HepG2 (cell line): ENCODE data around the gene ELF1. TPM values are rescaled to one million over a fixed set of nuclear protein-coding genes. Genes with fewer than 3 reads are reported as not detected.

ENCODE experiments used
- CEBPB ChIP-seq: IDR thresholded peaks from 2 replicates; pipeline ENCODE4 v1.6.1; 2011; ENCODE audit warnings: low read depth, low read length, improper control_type of control experiment, borderline replicate concordance
- DPF2 ChIP-seq: sonication (generic); formaldehyde crosslinking; IDR thresholded peaks from 2 replicates; pipeline ENCODE4 v1.4.0; 2020; ENCODE audit warnings: mild to moderate bottlenecking, low read depth, missing genetic modification reagents, borderline replicate concordance
- FOSL2 ChIP-seq: sonication (generic); formaldehyde crosslinking; IDR thresholded peaks from 2 replicates; pipeline ENCODE4 v1.4.0; 2020; ENCODE audit warnings: missing genetic modification reagents
- FOXK1 ChIP-seq: sonication (generic); formaldehyde crosslinking; IDR thresholded peaks from 2 replicates; pipeline ENCODE4 v1.4.0; 2020; ENCODE audit warnings: low read depth, missing genetic modification reagents, borderline replicate concordance
- HMGA1 ChIP-seq: sonication (generic); formaldehyde crosslinking; conservative IDR thresholded peaks from 2 replicates; pipeline ENCODE4 v1.4.0; 2020; ENCODE audit warnings: missing genetic modification reagents
- HOXA5 ChIP-seq: sonication (generic); formaldehyde crosslinking; IDR thresholded peaks from 2 replicates; pipeline ENCODE4 v1.4.0; 2020; ENCODE audit warnings: missing genetic modification reagents
- PRPF4 ChIP-seq: fragments of 200-400 bp; formaldehyde crosslinking; IDR thresholded peaks from 2 replicates; pipeline ENCODE4 v1.6.1; 2016; ENCODE audit warnings: low read length, low read depth; ENCODE audit not compliant: poor library complexity, severe bottlenecking
- SAP130 ChIP-seq: IDR thresholded peaks from 2 replicates; pipeline ENCODE4 v1.6.1; 2016; ENCODE audit warnings: low read depth
- SRSF1 ChIP-seq: fragments of 200-400 bp; formaldehyde crosslinking; optimal IDR thresholded peaks from 2 replicates; pipeline ENCODE3; 2017; ENCODE audit warnings: mild to moderate bottlenecking, low read depth, low read length, moderate library complexity
- SRSF4 ChIP-seq: fragments of 200-400 bp; formaldehyde crosslinking; IDR thresholded peaks from one replicate; pipeline ENCODE4 v1.6.1; 2018; ENCODE audit warnings: mild to moderate bottlenecking, low read depth, low read length, moderate library complexity; ENCODE audit not compliant: poor library complexity, severe bottlenecking
- ZNF264 ChIP-seq: sonication (generic); formaldehyde crosslinking; IDR thresholded peaks from 2 replicates; pipeline ENCODE4 v1.4.0; 2020; ENCODE audit warnings: missing genetic modification reagents
- ZNF558 ChIP-seq: sonication (generic); formaldehyde crosslinking; IDR thresholded peaks from 2 replicates; pipeline ENCODE4 v1.9.0; 2022; ENCODE audit warnings: mild to moderate bottlenecking, missing genetic modification reagents, borderline replicate concordance
- ZNF616 ChIP-seq: sonication (generic); formaldehyde crosslinking; IDR thresholded peaks from 2 replicates; pipeline ENCODE4 v1.5.0; 2020; ENCODE audit warnings: low read depth, mild to moderate bottlenecking, missing genetic modification reagents
- ZNF776 ChIP-seq: sonication (generic); formaldehyde crosslinking; IDR thresholded peaks from 2 replicates; pipeline ENCODE4 v1.4.0; 2020; ENCODE audit warnings: mild to moderate bottlenecking, missing genetic modification reagents
- ZNF841 ChIP-seq: sonication (generic); formaldehyde crosslinking; IDR thresholded peaks from 2 replicates; pipeline ENCODE4 v1.8.1; 2023; ENCODE audit warnings: missing genetic modification reagents, borderline replicate concordance
- ZZZ3 ChIP-seq: sonication (generic); formaldehyde crosslinking; IDR thresholded peaks from 2 replicates; pipeline ENCODE4 v1.4.0; 2020; ENCODE audit warnings: missing genetic modification reagents, mild to moderate bottlenecking, borderline replicate concordance
- polyA plus RNA-seq, 8 experiments: library from polyadenylated mRNA; depleted of rRNA in 3 of 8; stranded (reverse) in 7 of 8; unstranded in 1 of 8; fragments of >200 nt; fragmentation: Illumina TruSeq in 4 of 8; extraction: Trizol in 4 of 8; gene quantifications; 2 replicates each; pipeline versions ENCODE4 v1.2.1 to v1.2.3, GENCODE V29; 2011 to 2016; ENCODE audit warnings: low read depth in 4 of 8, missing spikeins in 1 of 8, mixed read lengths in 1 of 8; ENCODE audit not compliant: insufficient read depth in 1 of 8
- total RNA-seq, 5 experiments: library from RNA; depleted of rRNA; stranded (reverse); fragments of >200 nt; fragmentation: Illumina TruSeq; extraction: Trizol; gene quantifications; 2 replicates each; pipeline ENCODE4 v1.2.3, GENCODE V29; 2016; ENCODE audit warnings: low read depth in 1 of 5
- TF ChIP-seq, protein P1 (sequence below): sonication (generic); formaldehyde crosslinking; IDR thresholded peaks from 2 replicates; pipeline ENCODE4 v1.4.0; 2020; ENCODE audit warnings: missing genetic modification reagents, mild to moderate bottlenecking, borderline replicate concordance
- TF ChIP-seq, protein P2 (sequence below): sonication (generic); formaldehyde crosslinking; IDR thresholded peaks from 2 replicates; pipeline ENCODE4 v1.4.0; 2020; ENCODE audit warnings: missing genetic modification reagents

ELF1 gene
- total and polyA plus RNA-seq, 2 of the 13 experiments (the other 11 are each of a cell fraction or from before 2014, with no cell fraction given), result 24.6 to 71.5 TPM

DNA sequence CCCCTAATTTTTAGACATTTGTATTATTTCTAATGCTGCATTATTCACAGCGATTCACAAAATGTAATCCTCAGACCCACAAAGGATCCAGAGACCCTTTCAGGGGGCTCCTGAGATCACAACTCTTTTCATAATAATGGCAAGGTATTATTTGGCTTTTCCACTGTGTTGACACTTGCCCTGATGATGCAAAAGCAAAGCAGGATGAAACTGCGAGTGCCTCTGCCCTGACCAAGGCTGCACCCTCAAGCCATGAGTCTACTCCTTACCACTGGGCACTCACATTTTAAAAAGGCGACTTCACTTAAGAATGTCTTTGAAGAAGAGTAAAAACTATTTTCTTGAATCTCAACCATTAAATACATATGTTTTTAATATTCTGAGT lies 11.4 kb downstream of the ELF1 start (continued):
- TF ChIP-seq, protein P1, sequence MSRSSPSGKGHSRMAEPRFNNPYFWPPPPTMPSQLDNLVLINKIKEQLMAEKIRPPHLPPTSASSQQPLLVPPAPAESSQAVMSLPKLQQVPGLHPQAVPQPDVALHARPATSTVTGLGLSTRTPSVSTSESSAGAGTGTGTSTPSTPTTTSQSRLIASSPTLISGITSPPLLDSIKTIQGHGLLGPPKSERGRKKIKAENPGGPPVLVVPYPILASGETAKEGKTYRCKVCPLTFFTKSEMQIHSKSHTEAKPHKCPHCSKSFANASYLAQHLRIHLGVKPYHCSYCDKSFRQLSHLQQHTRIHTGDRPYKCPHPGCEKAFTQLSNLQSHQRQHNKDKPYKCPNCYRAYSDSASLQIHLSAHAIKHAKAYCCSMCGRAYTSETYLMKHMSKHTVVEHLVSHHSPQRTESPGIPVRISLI (CRISPR knock-in tag), result no peak
- no peak for TF ChIP-seq ZNF841
- peak; percentile 84 for TF ChIP-seq FOSL2 (CRISPR knock-in tag)
- TF ChIP-seq ZNF264 (CRISPR knock-in tag), result peak; percentile 33; the same call in 1 of the 2 replicates
- no peak for TF ChIP-seq SRSF1
- no peak for TF ChIP-seq ZNF558 (CRISPR knock-in tag)
- no peak for TF ChIP-seq HMGA1 (CRISPR knock-in tag)
- TF ChIP-seq, protein P2, sequence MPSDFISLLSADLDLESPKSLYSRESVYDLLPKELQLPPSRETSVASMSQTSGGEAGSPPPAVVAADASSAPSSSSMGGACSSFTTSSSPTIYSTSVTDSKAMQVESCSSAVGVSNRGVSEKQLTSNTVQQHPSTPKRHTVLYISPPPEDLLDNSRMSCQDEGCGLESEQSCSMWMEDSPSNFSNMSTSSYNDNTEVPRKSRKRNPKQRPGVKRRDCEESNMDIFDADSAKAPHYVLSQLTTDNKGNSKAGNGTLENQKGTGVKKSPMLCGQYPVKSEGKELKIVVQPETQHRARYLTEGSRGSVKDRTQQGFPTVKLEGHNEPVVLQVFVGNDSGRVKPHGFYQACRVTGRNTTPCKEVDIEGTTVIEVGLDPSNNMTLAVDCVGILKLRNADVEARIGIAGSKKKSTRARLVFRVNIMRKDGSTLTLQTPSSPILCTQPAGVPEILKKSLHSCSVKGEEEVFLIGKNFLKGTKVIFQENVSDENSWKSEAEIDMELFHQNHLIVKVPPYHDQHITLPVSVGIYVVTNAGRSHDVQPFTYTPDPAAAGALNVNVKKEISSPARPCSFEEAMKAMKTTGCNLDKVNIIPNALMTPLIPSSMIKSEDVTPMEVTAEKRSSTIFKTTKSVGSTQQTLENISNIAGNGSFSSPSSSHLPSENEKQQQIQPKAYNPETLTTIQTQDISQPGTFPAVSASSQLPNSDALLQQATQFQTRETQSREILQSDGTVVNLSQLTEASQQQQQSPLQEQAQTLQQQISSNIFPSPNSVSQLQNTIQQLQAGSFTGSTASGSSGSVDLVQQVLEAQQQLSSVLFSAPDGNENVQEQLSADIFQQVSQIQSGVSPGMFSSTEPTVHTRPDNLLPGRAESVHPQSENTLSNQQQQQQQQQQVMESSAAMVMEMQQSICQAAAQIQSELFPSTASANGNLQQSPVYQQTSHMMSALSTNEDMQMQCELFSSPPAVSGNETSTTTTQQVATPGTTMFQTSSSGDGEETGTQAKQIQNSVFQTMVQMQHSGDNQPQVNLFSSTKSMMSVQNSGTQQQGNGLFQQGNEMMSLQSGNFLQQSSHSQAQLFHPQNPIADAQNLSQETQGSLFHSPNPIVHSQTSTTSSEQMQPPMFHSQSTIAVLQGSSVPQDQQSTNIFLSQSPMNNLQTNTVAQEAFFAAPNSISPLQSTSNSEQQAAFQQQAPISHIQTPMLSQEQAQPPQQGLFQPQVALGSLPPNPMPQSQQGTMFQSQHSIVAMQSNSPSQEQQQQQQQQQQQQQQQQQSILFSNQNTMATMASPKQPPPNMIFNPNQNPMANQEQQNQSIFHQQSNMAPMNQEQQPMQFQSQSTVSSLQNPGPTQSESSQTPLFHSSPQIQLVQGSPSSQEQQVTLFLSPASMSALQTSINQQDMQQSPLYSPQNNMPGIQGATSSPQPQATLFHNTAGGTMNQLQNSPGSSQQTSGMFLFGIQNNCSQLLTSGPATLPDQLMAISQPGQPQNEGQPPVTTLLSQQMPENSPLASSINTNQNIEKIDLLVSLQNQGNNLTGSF (CRISPR knock-in tag), result no peak
- TF ChIP-seq SAP130, result no peak
- TF ChIP-seq ZNF776, result no peak
- TF ChIP-seq FOXK1 (CRISPR knock-in tag), result peak; percentile 65; the same call in 1 of the 2 replicates
- TF ChIP-seq PRPF4, result no peak
- TF ChIP-seq CEBPB, result peak; percentile 63; the same call in 1 of the 2 replicates
- TF ChIP-seq DPF2 (CRISPR knock-in tag), result peak; percentile 52; the same call in 1 of the 2 replicates
- TF ChIP-seq ZZZ3 (CRISPR knock-in tag), result no peak
- TF ChIP-seq SRSF4, result no peak
- no peak for TF ChIP-seq HOXA5 (CRISPR knock-in tag)
- no peak for TF ChIP-seq ZNF616 (CRISPR knock-in tag)
